ENCODE measurements around the gene USP20. TPM values are rescaled to one million over a fixed set of nuclear protein-coding genes. Genes with fewer than 3 reads are reported as not detected.

USP20 gene
- total and polyA plus RNA-seq, 10 of the 15 experiments (the other 5 are each of a cell fraction or from before 2014, with no cell fraction given) = 0.66 to 23.3 (median 11.0) TPM

DNA sequence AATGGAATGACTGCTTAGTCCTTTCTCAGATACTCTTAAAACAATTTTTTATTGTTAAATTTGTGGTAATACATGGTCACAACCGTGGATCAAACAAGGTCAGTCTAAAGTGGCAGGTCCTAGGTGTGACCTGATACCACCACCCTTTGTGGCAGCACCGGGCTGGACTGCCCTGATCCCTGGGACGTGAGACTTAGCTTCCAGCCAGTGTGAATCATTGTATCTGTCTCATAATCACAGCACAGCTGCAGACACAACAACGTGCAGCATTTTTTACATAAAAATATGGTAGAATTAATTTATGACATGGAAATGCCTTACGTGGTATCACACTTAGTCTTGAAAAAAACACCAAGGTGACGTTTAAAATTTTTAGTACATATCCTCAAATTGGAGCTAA lies 24.5 kb upstream of the USP20 start:
- intact Hi-C loops (cut with micrococcal nuclease; ENCODE audit: unreplicated experiment) (no loop called here), in situ Hi-C loops (cut with MboI) (no loop called here)
- no peak overlapping the region for H3K9ac ChIP-seq (ENCODE audit: control insufficient read depth, insufficient read depth, low read length)
- no peak overlapping the region for H3K4me3 ChIP-seq
- BruUV-seq (replicated peaks) = no TSS peak
- peaks cover 4 to 14% of the 10 kb centered on the region in 2 experiments for H3K36me3 ChIP-seq (ENCODE audit: control insufficient read depth in 2 of 2, insufficient read depth in 2 of 2, low read length in 1 of 2)
- CTCF ChIA-PET = no interaction called here
- no peaks in the 10 kb centered on the region for H3K79me2 ChIP-seq (ENCODE audit: control insufficient read depth, insufficient read depth, low read length)
- 88% methylated on average over 6 of the region's 6 CpGs for WGBS (ENCODE audit: insufficient coverage, insufficient replicate concordance, low lambda C conversion rate, missing lambda C conversion rate)
- H3K27ac ChIP-seq (ENCODE audit: control insufficient read depth, insufficient read depth) = no peak overlapping the region
- H2AFZ ChIP-seq (ENCODE audit: control insufficient read depth, low read depth, low read length) = no peak overlapping the region
- H4K20me1 ChIP-seq (ENCODE audit: control insufficient read depth, insufficient read depth) = no peaks in the 10 kb centered on the region
- no peaks in the 10 kb centered on the region for H3K27me3 ChIP-seq (replicated peaks in 1 of 2; ENCODE audit: control insufficient read depth in 2 of 2, insufficient read depth in 2 of 2, low read length in 1 of 2)
- ATAC-seq (no peak), FAIRE-seq (no peak), DNase-seq (ENCODE audit: low read depth, low spot score) (no peak)
- no peaks in the 10 kb centered on the region for H3K9me3 ChIP-seq (replicated peaks; ENCODE audit: control insufficient read depth, insufficient read depth, low read length)
- POLR2A ChIA-PET = interaction anchor here (0.8 kb wide), 1 partner anchor 9 kb away, joined by 3 read pairs; no protein-coding TSS in a partner anchor
- RAD21 ChIA-PET (ENCODE audit: unreplicated experiment) = no interaction called here
- TF ChIP-seq ZNF687 (IDR thresholded peaks at IDR 0.05) (no peak), IKZF2 (IDR thresholded peaks at IDR 0.05) (no peak), SREBF1 (IDR thresholded peaks at IDR 0.05; ENCODE audit: low read length) (no peak), REST (IDR thresholded peaks at IDR 0.05; ENCODE audit: low read depth, low read length) (no peak), BHLHE40 (IDR thresholded peaks at IDR 0.05; ENCODE audit: borderline replicate concordance in 1 of 2, low read depth in 2 of 2, low read length in 1 of 2) (no peak)
- no peak overlapping the region for H3K4me2 ChIP-seq (ENCODE audit: control insufficient read depth, insufficient read depth)
- H3K4me1 ChIP-seq (ENCODE audit: control insufficient read depth, insufficient read depth, low read length) = peaks cover 3% of the 10 kb centered on the region
- SMC1A ChIA-PET (ENCODE audit: uncharacterized antibody, unreplicated experiment) = interaction anchor here (0.9 to 1.6 kb wide), 2 partner anchors 11 kb away, joined by 3 to 5 read pairs; no protein-coding TSS in a partner anchor
